HG03565 (cell line): ENCODE results near the gene NR3C1.
A peak's percentile ranks its signal among the peaks of the same experiment; 100 is the strongest.

ENCODE experiments used
- ATAC-seq: cut with Tn5 transposase; IDR thresholded peaks from one replicate; pipeline ENCODE4 v1.9.1; 2021; ENCODE audit warnings: mild to moderate bottlenecking, moderate library complexity; ENCODE audit not compliant: unreplicated experiment

Gene NR3C1

DNA sequence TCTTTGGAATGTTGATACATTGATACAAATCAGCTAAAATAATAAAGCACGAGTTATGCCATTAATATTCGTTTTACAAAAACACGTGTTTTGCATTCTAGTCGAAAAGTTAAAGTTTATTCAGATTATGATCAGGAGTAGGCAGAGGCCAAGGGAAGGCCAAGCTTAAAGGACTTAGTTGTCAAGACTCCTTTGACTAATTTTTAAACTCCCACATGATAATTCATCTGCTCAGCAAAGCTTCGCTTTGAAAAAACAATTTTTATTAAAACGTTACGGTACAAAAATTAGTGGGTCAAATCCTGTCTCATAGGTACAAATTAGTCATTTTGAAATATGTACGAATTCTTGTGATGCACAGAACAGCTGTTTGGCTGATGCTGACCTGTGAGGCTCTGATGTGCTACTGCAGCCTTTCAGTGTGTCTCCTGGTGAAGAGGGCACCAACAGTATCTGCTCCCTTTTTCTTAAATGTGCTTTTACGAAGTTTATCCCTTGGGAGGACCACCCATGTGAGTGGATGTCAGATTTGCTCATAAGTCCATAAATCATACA, 23.0 kb upstream of the NR3C1 start:
- ATAC-seq = peak; percentile 69

GRCh38 chr5:143425835-143426234, 22.3 kb upstream of the NR3C1 start:
- ATAC-seq = no peak

- ATAC-seq = peak; percentile 50
Observed at GRCh38 chr5:143418140-143418866, 14.8 kb upstream of the NR3C1 start.

DNA sequence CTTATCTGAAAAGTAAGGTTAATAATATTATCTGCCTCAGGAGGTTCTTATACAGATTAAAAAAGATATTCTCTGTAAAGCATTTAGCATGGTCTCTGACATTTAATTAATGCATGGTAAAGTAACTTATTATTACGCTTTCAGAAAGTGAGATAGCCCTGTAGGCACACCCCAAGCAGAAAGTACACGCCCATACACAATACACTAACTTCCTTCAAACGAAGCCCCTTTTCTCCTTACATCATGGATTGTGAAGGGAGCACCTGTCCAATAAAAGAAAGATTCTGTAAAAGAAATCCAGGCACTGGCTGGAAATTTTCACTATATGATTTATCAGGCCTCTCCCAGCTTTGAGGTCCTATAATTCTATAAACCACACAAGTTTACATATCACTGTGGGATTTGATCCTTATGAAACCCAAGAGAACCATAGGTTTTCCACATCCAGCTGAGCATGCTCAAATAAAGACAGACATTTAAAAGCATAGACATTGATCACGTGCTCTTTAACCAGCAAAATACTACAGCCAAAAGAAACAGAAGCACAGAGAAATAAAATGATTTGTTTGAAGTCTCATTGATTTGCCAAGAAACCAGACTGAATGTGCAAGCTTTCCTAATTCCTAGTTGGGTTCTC, 14.1 kb upstream of the NR3C1 start:
- ATAC-seq = no peak

DNA sequence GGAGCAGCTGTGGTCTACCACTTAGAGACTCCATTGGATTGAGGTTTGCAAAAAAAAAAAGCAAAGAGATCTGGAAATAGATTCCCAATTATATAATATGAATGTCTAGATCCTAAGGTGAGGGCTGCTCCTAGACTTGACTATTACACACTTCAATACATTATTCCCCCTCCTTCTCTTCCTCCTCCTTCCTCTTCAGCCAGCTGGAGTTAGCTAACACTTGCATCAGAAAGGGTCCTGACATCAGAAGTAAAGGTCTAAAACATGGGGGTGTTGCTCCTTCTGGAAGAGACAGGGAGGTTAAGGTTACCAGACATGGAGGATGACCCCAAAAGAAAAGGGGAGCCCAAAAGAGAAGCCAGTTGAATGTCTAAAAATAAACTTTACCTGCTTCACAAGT, 12.9 kb upstream of the NR3C1 start:
- no peak for ATAC-seq

DNA sequence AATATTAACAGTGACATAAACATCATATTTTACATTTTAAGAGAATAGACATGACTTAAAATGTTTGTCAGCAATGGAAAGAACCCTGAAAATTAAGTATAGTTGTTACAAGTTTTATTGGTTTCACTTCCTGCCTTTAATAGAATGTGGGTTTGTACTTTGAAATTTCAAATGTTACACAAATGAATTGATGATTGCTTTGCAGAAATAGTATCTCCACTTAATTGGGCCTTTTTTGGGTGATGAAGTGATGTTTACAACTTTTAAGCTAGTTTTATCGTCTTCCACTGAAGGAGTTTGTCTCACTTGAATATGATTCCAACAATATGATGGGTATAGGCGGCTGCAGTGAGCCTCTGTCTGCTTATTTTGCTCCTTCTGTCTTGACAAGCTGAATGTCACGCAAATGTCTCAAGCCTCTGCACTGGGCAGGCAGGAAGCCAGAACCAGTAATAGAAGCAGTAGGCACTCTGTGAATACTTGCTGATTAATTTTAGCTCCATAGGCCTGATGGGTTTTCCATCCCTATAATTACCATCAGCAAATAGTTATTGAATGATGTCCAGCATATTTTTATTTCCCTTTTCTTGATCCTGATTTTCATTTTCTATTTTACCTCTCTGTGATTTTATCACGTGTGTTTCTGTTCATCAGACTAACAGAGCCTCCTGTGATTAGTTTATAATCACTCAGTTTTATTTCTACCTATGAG, 10.6 kb upstream of the NR3C1 start:
- ATAC-seq = peak; percentile 49

DNA sequence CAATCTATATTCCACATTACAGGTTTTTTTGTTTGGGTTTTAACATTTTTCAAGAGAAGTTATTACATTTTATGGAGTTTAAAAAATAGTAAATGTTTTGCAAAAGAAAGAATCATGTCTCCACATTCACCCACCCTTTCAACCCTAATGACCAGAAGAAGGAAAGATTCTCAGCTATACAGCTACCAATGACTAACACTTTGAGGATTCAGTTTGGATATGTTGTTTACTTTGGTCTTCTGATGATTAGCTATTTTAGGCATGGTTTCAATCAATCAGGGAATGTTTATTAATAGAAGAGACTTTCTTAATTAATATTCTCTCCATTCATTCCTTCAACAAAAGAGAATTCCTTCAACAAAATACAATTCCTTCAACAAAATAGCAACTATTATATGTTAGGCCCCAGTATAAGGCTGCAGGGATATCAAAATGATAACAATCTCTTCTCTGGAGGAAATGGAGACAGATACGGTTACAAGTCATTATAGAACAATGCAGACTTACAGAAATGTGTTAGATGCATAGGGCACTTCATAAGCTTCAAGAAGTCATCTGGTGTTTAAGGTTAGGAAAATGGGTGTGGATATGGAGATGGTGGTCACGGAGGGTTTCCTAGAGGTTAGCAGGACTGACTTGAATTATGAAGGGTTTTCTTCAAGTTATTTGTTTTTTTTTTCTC, 9.3 kb upstream of the NR3C1 start:
- no peak for ATAC-seq

- ATAC-seq = no peak
Observed at GRCh38 chr5:143409926-143410325, 6.4 kb upstream of the NR3C1 start.

DNA sequence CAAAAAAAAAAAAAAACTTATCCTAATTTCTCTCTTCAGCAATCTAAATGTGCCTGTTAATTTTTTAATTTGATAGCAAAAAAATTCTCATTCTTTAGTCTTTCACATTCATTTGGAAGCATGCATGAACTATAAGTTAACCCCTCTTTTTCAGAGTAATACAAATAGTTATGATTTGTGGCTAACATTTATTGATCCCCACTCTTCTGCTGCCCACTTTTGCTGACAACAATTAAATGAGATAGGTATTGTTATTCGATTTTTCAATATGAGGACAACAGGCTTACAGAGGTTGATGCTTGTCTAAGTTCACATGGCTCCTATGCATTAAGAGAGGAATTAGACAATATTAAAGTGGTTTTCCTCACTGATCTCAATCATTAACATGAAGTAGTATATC, 2.9 kb upstream of the NR3C1 start:
- no peak for ATAC-seq

DNA sequence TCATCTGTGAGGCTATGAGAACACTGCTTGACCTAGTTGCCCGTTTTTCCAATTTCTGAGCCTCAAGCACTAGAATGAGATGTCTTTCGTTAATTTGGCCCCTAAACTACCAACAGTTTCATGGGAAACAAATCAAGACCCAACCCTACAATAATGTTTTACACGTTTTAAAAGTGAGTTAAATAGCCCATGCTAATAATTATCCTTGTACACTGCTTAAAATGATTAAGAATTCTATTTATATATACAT, 2.3 kb upstream of the NR3C1 start:
- ATAC-seq = no peak

DNA sequence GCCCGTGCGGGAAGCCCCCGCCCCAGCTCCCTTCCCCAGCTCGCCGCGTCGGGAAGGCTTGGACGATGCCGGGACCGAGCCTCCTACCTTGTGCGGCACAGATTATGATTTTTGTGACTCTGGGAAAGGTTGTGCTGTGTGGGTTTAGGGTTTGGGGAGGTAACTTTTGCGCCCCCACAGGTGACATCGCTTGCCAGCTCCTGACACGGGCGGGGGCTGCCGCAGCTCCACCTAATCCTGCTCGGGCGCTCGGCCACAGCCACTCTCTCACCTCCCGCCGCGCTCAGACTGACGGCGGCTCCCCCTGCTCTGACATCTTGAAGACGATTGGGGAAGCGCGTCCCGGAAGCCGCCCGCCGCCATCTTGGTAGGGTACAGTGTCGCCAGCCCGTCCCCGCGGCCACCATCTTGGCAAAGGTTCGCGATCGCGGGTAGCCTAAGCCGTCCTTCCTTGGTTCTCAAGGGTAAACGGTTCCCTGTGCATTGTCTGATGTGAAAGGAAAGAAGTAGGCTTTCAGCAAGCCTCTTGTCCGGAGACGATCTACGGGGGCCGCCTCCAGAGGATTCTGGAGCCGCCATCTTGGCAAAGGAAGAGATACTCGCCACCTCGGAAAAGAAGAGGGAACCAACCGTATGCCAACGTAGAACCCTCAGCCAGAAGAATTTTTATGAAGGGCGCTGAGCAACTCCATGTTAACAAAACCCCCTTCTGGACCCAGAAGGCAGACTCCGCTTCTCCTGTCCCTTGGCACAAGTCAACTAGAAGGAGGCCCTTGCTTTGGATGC, 1.8 kb upstream of the NR3C1 start:
- peak; percentile 19 for ATAC-seq

DNA sequence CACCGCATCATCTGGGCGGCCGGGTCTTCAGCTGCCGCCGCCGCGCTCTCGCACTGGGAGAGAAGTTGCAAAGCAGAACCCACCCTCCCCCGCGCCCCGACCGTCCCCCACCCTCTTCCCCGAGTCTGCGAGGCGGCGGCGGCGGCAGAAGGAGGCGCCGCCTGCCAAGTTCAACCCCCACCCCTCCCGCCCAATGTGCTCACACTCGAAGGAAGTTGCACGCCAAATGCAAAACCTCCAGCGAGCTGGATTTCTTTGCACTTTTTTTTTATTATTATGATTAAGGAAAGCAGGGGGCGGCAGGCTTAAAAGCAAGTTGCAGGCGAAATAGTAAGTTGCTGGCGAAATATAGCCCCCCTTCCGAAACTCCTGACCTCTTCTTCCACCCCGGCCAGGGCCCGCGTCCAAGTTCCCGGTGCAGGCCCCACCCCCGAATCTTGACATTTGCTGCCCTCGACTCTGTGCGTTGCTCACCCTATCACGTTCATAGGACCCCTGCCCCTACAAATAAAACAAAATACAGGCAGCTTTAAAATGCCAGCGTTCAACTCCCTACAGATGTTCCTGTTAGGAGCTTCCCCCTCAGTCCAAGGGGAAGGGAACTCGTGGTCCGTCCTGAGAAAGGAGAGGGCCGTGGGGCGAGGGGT, 1.1 kb upstream of the NR3C1 start:
- ATAC-seq = peak; percentile 0

DNA sequence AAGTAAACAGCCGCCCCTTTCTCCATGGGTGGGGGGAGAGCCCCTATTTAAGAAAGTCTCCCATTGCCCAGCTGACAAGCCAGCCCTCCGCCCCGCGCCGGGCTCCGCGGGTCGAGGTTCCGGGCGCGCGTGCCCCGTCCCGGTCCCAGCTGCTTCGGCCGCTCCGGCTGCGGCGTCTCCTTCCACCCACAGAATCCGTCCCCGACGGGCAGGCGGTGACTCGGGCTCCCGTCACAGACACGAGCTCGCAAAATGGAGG, 223 bp downstream of the NR3C1 start:
- no peak for ATAC-seq

GRCh38 chr5:143402553-143403333, 743 bp downstream of the NR3C1 start:
- no peak for ATAC-seq

GRCh38 chr5:143402017-143402552, 1.4 kb downstream of the NR3C1 start:
- no peak for ATAC-seq

DNA sequence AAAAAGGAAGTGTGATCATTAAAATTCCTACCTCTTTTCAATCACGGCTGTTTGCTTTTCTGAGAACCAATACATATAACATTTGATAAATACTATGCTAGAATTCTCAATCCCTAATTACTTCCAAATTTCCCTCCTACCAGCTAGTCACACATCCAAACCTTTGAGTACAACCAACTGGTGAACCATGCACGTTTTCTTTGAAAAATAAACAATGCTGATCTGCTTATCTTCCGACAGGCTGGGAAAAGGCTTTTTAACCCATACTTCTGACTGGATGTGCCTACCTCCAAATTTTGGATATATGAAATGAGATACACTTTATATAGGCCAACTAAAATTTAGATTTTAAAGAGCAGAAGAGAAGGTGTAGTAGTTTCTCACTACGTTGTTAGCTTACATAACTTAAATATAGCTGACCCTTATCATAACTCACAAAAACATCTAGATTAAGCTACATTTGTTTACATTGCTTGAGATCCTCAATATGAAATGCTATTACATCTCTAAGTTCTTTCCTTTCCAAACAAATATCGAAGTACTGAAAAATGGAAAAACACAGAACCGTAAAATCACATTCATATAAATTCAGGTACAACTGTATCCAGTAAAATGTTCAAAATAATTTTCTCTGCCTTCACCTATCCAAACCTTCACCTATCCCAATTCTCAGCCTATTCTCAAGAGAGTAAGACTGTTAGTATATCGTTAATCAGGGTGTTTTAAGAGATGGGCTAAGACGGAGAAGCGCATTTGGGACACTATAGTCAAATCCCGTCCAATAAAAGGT, 2.1 kb downstream of the NR3C1 start:
- ATAC-seq = no peak

DNA sequence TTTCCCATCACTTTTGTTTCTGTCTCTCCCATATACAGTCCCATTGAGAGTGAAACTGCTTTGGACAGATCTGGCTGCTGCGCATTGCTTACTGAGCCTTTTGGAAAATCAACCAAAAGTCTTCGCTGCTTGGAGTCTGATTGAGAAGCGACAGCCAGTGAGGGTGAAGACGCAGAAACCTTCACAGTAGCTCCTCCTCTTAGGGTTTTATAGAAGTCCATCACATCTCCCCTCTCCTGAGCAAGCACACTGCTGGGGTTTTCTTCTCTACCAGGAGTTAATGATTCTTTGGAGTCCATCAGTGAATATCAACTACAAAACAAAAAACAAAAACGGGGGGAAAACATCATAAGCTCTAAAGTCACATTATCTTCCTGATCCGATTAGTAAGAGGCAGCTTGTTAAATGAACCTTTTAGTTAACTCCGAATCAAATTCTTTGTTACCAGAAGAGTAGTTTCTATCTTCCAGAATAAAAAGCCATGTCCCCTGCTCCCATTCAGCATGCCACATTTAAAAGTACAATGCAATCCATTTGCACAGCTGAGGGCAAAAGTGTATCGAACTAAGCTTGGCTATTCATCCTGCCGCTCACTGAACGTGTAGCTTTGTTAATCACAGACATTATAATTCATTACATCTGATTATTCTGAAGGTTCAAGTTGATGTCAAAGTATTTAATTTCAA, 2.8 kb downstream of the NR3C1 start:
- no peak for ATAC-seq
